RKO (cell line): ENCODE measurements around the gene ZNF30.
"Not testable (repeated sequence)": the region's sequence is repeated elsewhere in the genome, so short reads cannot be mapped to it uniquely, and the experiment has no call there.

ENCODE experiments used
- DNase-seq: peaks from one replicate; pipeline ENCODE4 v3.0.0-alpha.2; 2016; ENCODE audit warnings: low spot score

ZNF30 gene

GRCh38 chr19:34985249-34986022 lies 58.7 kb downstream of the ZNF30 start:
- DNase-seq = no peak

GRCh38 chr19:34988119-34988518 lies 61.4 kb downstream of the ZNF30 start:
- no peak for DNase-seq

- DNase-seq = no peak
Measured at GRCh38 chr19:34989298-34989697, 62.6 kb downstream of the ZNF30 start.

GRCh38 chr19:34990578-34991192 lies 64.0 kb downstream of the ZNF30 start:
- DNase-seq = no peak

- DNase-seq = no peak
Measured at GRCh38 chr19:34991542-34992333, 65.0 kb downstream of the ZNF30 start.

- DNase-seq = not testable (repeated sequence)
Measured at GRCh38 chr19:34992582-34992981, 65.9 kb downstream of the ZNF30 start.

GRCh38 chr19:34994286-34994642 lies 67.6 kb downstream of the ZNF30 start:
- no peak for DNase-seq
